ENCODE data around the gene KDELR3.

GRCh38 chr22:38505541-38506117 lies 37.7 kb downstream of the KDELR3 start:
- TF ChIP-seq USF2 (IDR thresholded peaks at IDR 0.05; ENCODE audit: low read length) (no peak), CHD2 (IDR thresholded peaks at IDR 0.05; ENCODE audit: low read length) (no peak), CTCF (IDR thresholded peaks at IDR 0.05; ENCODE audit: control extremely low read depth in 1 of 3, insufficient read depth in 1 of 3, low read depth in 1 of 3, low read length in 3 of 3) (no peak), SIRT6 (IDR thresholded peaks at IDR 0.05; ENCODE audit: low read length) (no peak), EP300 (IDR thresholded peaks at IDR 0.05; ENCODE audit: borderline replicate concordance in 1 of 2, low read depth in 2 of 2, low read length in 2 of 2) (no peak), E2F6 (IDR thresholded peaks at IDR 0.05) (no peak)
